ENCODE results near the gene THUMPD1. TPM values are rescaled to one million over a fixed set of nuclear protein-coding genes. Genes with fewer than 3 reads are reported as not detected.

Gene THUMPD1
- total RNA-seq, 1 experiment from 2014 or later, result 36.0 TPM

DNA sequence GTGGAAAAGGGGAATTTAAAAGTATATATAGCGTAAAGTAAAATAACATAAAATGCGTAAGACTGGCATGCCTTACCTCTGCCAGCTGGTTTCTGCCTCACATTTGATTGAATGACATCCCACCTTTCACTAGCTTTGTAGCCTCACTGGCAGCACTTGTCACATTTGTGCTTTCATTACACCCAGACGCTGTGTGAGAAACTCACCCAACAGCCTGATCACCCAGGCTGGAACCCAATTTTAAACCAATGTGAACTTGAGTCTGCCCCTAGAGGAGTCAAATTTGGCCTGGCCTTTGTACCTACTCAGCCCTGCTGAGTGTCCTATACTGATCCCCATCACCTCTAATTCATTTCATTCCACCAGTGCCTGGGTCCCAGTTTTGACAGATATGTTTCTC, 4.8 kb upstream of the THUMPD1 start:
- Histone ChIP-seq H3K9me2 (ENCODE audit: insufficient read depth) (no peaks in the 10 kb centered on the region), H3K27ac (no peak overlapping the region), H3K27me3 (ENCODE audit: insufficient read depth, low read depth) (peaks cover 6% of the 10 kb centered on the region), H3K9me3 (ENCODE audit: insufficient read depth, low read depth) (peaks cover 8% of the 10 kb centered on the region; the same call in 1 of the 2 replicates), H3K4me2 (no peak overlapping the region), H3K36me3 (ENCODE audit: low read depth) (no peaks in the 10 kb centered on the region), H4K20me1 (ENCODE audit: insufficient read depth) (no peaks in the 10 kb centered on the region), H3K79me2 (ENCODE audit: low read depth) (no peaks in the 10 kb centered on the region), H3K4me1 (replicated peaks; ENCODE audit: insufficient read depth) (peaks cover 9% of the 10 kb centered on the region; the same call in 1 of the 2 replicates), H3K4me3 (no peak overlapping the region), H2AFZ (no peak overlapping the region), H3F3A (ENCODE audit: insufficient read depth, low read depth) (0 out of 2 replicates have a peak, but pooled peaks cover 7% of the 10 kb centered on the region)
- ChIA-PET POLR2A (ENCODE audit: unreplicated experiment) (no interaction called here), CTCF (no interaction called here)
- no peak for DNase-seq
- intact Hi-C loops (cut with micrococcal nuclease; ENCODE audit: unreplicated experiment), result no loop called here
- no peak for TF ChIP-seq CTCF (conservative IDR thresholded peaks at IDR 0.05)
- TF ChIP-seq EZH2 (IDR thresholded peaks at IDR 0.05; ENCODE audit: low read depth), result no peak
- no TSS peak for BruUV-seq (replicated peaks)

DNA sequence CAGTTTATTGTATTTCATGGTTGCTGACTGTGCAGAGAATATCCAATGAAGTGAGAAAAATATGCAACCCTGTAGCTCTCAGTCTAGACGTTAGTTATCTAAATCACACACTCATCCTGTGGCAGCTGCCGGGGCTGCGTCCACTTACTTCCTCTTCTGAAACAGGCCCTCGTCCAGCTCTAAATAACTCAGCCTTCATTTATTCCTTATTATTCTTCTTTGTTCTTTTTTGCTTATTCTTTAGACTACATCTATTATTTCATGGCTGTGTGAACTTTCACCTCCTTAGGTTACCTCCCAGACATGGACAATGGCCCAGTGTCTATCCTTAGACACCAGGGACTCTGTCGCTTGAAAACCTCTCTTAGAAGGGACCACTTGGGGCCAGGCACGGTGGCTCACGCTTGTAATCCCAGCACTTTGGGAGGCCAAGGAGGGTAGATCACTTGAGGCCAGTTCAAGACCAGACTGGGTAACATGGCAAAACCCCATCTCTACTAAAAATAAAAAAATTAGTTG, 3.4 kb upstream of the THUMPD1 start:
- Histone ChIP-seq H3K4me3 (no peak overlapping the region), H4K20me1 (ENCODE audit: insufficient read depth) (peaks cover 11% of the 10 kb centered on the region), H3K27me3 (ENCODE audit: insufficient read depth, low read depth) (no peaks in the 10 kb centered on the region; the same call in none of the 2 replicates), H3K9me3 (ENCODE audit: insufficient read depth, low read depth) (peaks cover 8% of the 10 kb centered on the region; the same call in 1 of the 2 replicates), H3K9me2 (ENCODE audit: insufficient read depth) (no peaks in the 10 kb centered on the region), H3F3A (ENCODE audit: insufficient read depth, low read depth) (0 out of 2 replicates have a peak, but pooled peaks cover 7% of the 10 kb centered on the region), H3K4me1 (replicated peaks; ENCODE audit: insufficient read depth) (peaks cover 15% of the 10 kb centered on the region; the same call in 1 of the 2 replicates), H2AFZ (no peak overlapping the region), H3K79me2 (ENCODE audit: low read depth) (peaks cover 12% of the 10 kb centered on the region), H3K4me2 (no peak overlapping the region), H3K27ac (no peak overlapping the region), H3K36me3 (ENCODE audit: low read depth) (no peaks in the 10 kb centered on the region)
- intact Hi-C loops (cut with micrococcal nuclease; ENCODE audit: unreplicated experiment), result no loop called here
- TF ChIP-seq EZH2 (IDR thresholded peaks at IDR 0.05; ENCODE audit: low read depth) (no peak), CTCF (conservative IDR thresholded peaks at IDR 0.05) (no peak)
- DNase-seq, result no peak
- POLR2A ChIA-PET (ENCODE audit: unreplicated experiment), result no interaction called here
- CTCF ChIA-PET, result no interaction called here
- no TSS peak for BruUV-seq (replicated peaks)

GRCh38 chr16:20743591-20743990, 2.0 kb upstream of the THUMPD1 start:
- Histone ChIP-seq H3K27ac (no peak overlapping the region), H3K4me2 (no peak overlapping the region), H4K20me1 (ENCODE audit: insufficient read depth) (peaks cover 23% of the 10 kb centered on the region), H3K4me1 (replicated peaks; ENCODE audit: insufficient read depth) (peaks cover 17% of the 10 kb centered on the region; the same call in 1 of the 2 replicates), H2AFZ (no peak overlapping the region), H3K4me3 (no peak overlapping the region), H3K9me3 (ENCODE audit: insufficient read depth, low read depth) (peaks cover 8% of the 10 kb centered on the region; the same call in 1 of the 2 replicates), H3K79me2 (ENCODE audit: low read depth) (peaks cover 26% of the 10 kb centered on the region), H3F3A (ENCODE audit: insufficient read depth, low read depth) (0 out of 2 replicates have a peak, but pooled peaks cover 7% of the 10 kb centered on the region), H3K9me2 (ENCODE audit: insufficient read depth) (no peaks in the 10 kb centered on the region), H3K27me3 (ENCODE audit: insufficient read depth, low read depth) (no peaks in the 10 kb centered on the region), H3K36me3 (ENCODE audit: low read depth) (peaks cover 3% of the 10 kb centered on the region)
- intact Hi-C loops (cut with micrococcal nuclease; ENCODE audit: unreplicated experiment), result no loop called here
- DNase-seq, result no peak
- ChIA-PET CTCF (no interaction called here), POLR2A (ENCODE audit: unreplicated experiment) (no interaction called here)
- no peak for TF ChIP-seq CTCF (conservative IDR thresholded peaks at IDR 0.05)
- TF ChIP-seq EZH2 (IDR thresholded peaks at IDR 0.05; ENCODE audit: low read depth), result no peak
- no TSS peak for BruUV-seq (replicated peaks)

All from PC-9 (cell line).